Stimulated activated CD4-positive, alpha-beta T cell treated with anti-CD3 and anti-CD28 coated beads, TNF-alpha, amount 100 ng/mL, for 4 hours (primary cell): Measurements from ENCODE around the gene SLC25A15.
"Not testable (repeated sequence)": the region's sequence is repeated elsewhere in the genome, so short reads cannot be mapped to it uniquely, and the experiment has no call there.

Source experiments
- DNase-seq, 3 experiments: peaks; one replicate each; pipeline ENCODE4 v3.0.0-alpha.2; 2020; ENCODE audit warnings: low read depth in 3 of 3

The SLC25A15 gene

GRCh38 chr13:40781717-40782116 lies 7.7 kb upstream of the SLC25A15 start:
- no peak for DNase-seq

GRCh38 chr13:40782971-40783370 lies 6.4 kb upstream of the SLC25A15 start:
- DNase-seq = not testable (repeated sequence)

GRCh38 chr13:40784540-40784939 lies 4.9 kb upstream of the SLC25A15 start:
- DNase-seq = no peak

GRCh38 chr13:40786568-40786996 lies 2.8 kb upstream of the SLC25A15 start:
- DNase-seq = no peak

- DNase-seq = no peak
Observed at GRCh38 chr13:40787062-40787461, 2.3 kb upstream of the SLC25A15 start.

GRCh38 chr13:40788540-40789274 lies 704 bp upstream of the SLC25A15 start:
- not testable (repeated sequence) for DNase-seq

GRCh38 chr13:40790154-40790616 lies 774 bp downstream of the SLC25A15 start:
- no peak for DNase-seq

GRCh38 chr13:40792284-40793051 lies 3.1 kb downstream of the SLC25A15 start:
- no peak for DNase-seq

GRCh38 chr13:40793339-40793738 lies 3.9 kb downstream of the SLC25A15 start:
- DNase-seq = no peak

GRCh38 chr13:40794414-40795368 lies 5.3 kb downstream of the SLC25A15 start:
- no peak for DNase-seq

GRCh38 chr13:40796649-40797048 lies 7.2 kb downstream of the SLC25A15 start:
- DNase-seq = no peak

GRCh38 chr13:40798380-40798779 lies 9.0 kb downstream of the SLC25A15 start:
- no peak for DNase-seq

GRCh38 chr13:40799508-40799907 lies 10.1 kb downstream of the SLC25A15 start:
- no peak for DNase-seq

- DNase-seq = no peak
Observed at GRCh38 chr13:40800559-40800958, 11.1 kb downstream of the SLC25A15 start.

- DNase-seq = no peak
Observed at GRCh38 chr13:40801255-40802217, 12.1 kb downstream of the SLC25A15 start.

- no peak for DNase-seq
Observed at GRCh38 chr13:40803316-40803715, 13.9 kb downstream of the SLC25A15 start.

- no peak for DNase-seq
Observed at GRCh38 chr13:40806241-40806640, 16.8 kb downstream of the SLC25A15 start.

GRCh38 chr13:40809471-40809870 lies 20.1 kb downstream of the SLC25A15 start:
- no peak for DNase-seq

- no peak for DNase-seq
Observed at GRCh38 chr13:40812102-40812501, 22.7 kb downstream of the SLC25A15 start.

GRCh38 chr13:40812724-40813445 lies 23.5 kb downstream of the SLC25A15 start:
- DNase-seq = no peak
